Kidney (tissue), 14 donors: ENCODE measurements around the gene PPFIA1. TPM values are rescaled to one million over a fixed set of nuclear protein-coding genes. Genes with fewer than 3 reads are reported as not detected.

Experiments
- DNase-seq, 5 donors: peaks; one replicate each; pipeline ENCODE4 v3.0.0-alpha.2; 2013 to 2020
- FAIRE-seq: peaks from 2 replicates; lab custom pipeline; 2012; peaks lifted over from hg19 to GRCh38; lab: Jason Lieb, UNC
- H3K27ac ChIP-seq, 2 donors: one replicate each; pipeline ENCODE4 v1.7.0; 2013; ENCODE audit warnings: low read depth in 2 of 2, low read length in 2 of 2, inconsistent platforms in 1 of 2
- H3K27me3 ChIP-seq: one replicate; pipeline ENCODE4 v1.7.1; 2013; ENCODE audit warnings: low read length, inconsistent platforms; ENCODE audit not compliant: control insufficient read depth, insufficient read depth
- H3K36me3 ChIP-seq, 3 donors: one replicate each; pipeline versions ENCODE4 v1.7.0 to v1.7.1; 2013; ENCODE audit warnings: low read length in 3 of 3, control low read depth in 1 of 3, inconsistent platforms in 1 of 3; ENCODE audit not compliant: insufficient read depth in 3 of 3, control insufficient read depth in 2 of 3
- H3K4me1 ChIP-seq, 3 donors: one replicate each; pipeline versions ENCODE4 v1.7.0 to v1.7.1; 2013; ENCODE audit warnings: low read length in 3 of 3, inconsistent platforms in 1 of 3, low read depth in 1 of 3; ENCODE audit not compliant: control insufficient read depth in 2 of 3, insufficient read depth in 2 of 3
- H3K4me3 ChIP-seq, 3 donors: one replicate each; pipeline versions ENCODE4 v1.7.0 to v1.8.1; 2013; ENCODE audit warnings: low read length in 3 of 3, control low read depth in 1 of 3, inconsistent platforms in 1 of 3
- H3K9ac ChIP-seq, 3 donors: one replicate each; pipeline versions ENCODE4 v1.7.0 to v1.7.1; 2013; ENCODE audit warnings: low read length in 3 of 3, control low read depth in 1 of 3, inconsistent platforms in 1 of 3
- H3K9me3 ChIP-seq, 3 donors: one replicate each; pipeline versions ENCODE4 v1.7.0 to v1.7.1; 2013; ENCODE audit warnings: low read length in 3 of 3, control low read depth in 1 of 3, inconsistent platforms in 1 of 3; ENCODE audit not compliant: control insufficient read depth in 2 of 3, insufficient read depth in 1 of 3
- CTCF ChIP-seq: IDR thresholded peaks from 3 replicates; pipeline ENCODE4 v1.5.1; 2012; ENCODE audit warnings: mild to moderate bottlenecking, moderate library complexity, borderline replicate concordance; ENCODE audit not compliant: insufficient read depth; ENCODE audit errors: extremely low read depth
- intact Hi-C: fragments of 100-400 bp; cut with DNase I; formaldehyde crosslinking; loops from one replicate; pipeline ENCODE4 v1.11.1; 2022
- polyA plus RNA-seq: library from polyadenylated mRNA; stranded (reverse); fragments of 350-450 nt; fragmentation: Illumina TruSeq; extraction: RNeasy Lipid Tissue Mini Kit (QIAGEN cat#74804); gene quantifications from one replicate; pipeline ENCODE4 v1.2.3, GENCODE V29; 2014; ENCODE audit warnings: low read depth, low replicate concordance; ENCODE audit not compliant: insufficient read depth
- total RNA-seq: library from RNA; stranded (reverse); fragmentation: NEBNext Ultra II Directional; extraction: Animal tissue kit (Norgen Biotek cat#: 25700); gene quantifications from one replicate; pipeline ENCODE4 v1.2.1, GENCODE V29; 2021
- donor health status: control.
- donor health status: control.
- donor health status: control.
- donor health status: control.
- donor health status: control.
- donor health status: DM: yes; HTN: yes; CAD: no.
- donor health status: Normal renal cell carcinoma (clear cell type).

Gene PPFIA1
- total and polyA plus RNA-seq, 2 donors from 2014 or later, result 19.1 to 53.0 TPM

GRCh38 chr11:70428701-70429427 lies 158.4 kb downstream of the PPFIA1 start:
- no peak overlapping the region for H3K4me3 ChIP-seq
- FAIRE-seq (no peak), DNase-seq (peak in 1 of 5 donors; percentile 65)
- no peaks in the 10 kb centered on the region for H3K4me1 ChIP-seq
- no peaks in the 10 kb centered on the region for H3K27me3 ChIP-seq
- no peaks in the 10 kb centered on the region for H3K9me3 ChIP-seq
- no peak overlapping the region for H3K9ac ChIP-seq
- peaks cover 0 to 57% (median 36%) of the 10 kb centered on the region in 3 donors for H3K36me3 ChIP-seq
- intact Hi-C loops, result no loop called here
- no peak for TF ChIP-seq CTCF
- no peak overlapping the region for H3K27ac ChIP-seq

GRCh38 chr11:70429428-70429705 lies 158.9 kb downstream of the PPFIA1 start:
- Histone ChIP-seq H3K4me3 (no peak overlapping the region), H3K4me1 (no peaks in the 10 kb centered on the region), H3K9me3 (no peaks in the 10 kb centered on the region), H3K27me3 (no peaks in the 10 kb centered on the region), H3K9ac (no peak overlapping the region), H3K36me3 (peaks cover 0 to 62% (median 36%) of the 10 kb centered on the region in 3 donors), H3K27ac (no peak overlapping the region)
- intact Hi-C loops, result no loop called here
- no peak for FAIRE-seq
- DNase-seq, result no peak
- no peak for TF ChIP-seq CTCF

GRCh38 chr11:70429724-70430521 lies 159.4 kb downstream of the PPFIA1 start:
- TF ChIP-seq CTCF, result no peak
- H3K4me1 ChIP-seq, result no peaks in the 10 kb centered on the region
- intact Hi-C loops, result no loop called here
- H3K27ac ChIP-seq, result no peak overlapping the region
- peak in 1 of 5 donors; percentile 17 for DNase-seq
- H3K9me3 ChIP-seq, result no peaks in the 10 kb centered on the region
- H3K27me3 ChIP-seq, result no peaks in the 10 kb centered on the region
- peaks cover 0 to 64% (median 31%) of the 10 kb centered on the region in 3 donors for H3K36me3 ChIP-seq
- no peak for FAIRE-seq
- no peak overlapping the region for H3K4me3 ChIP-seq
- H3K9ac ChIP-seq, result no peak overlapping the region
